Prostate gland (tissue), 2 donors: Measurements from ENCODE around the gene ZGPAT.

Experiments used
- CTCF ChIP-seq, 4 experiments: fragments of 200-600 bp in 2 of 4; fragments of 450-650 bp in 2 of 4; sonication (generic) in 2 of 4; IDR thresholded peaks; 1 replicate in 3 of 4; 2 replicates in 1 of 4; pipeline ENCODE4 v1.5.1; 2016 to 2019; ENCODE audit warnings: antibody characterized with exemption in 4 of 4, mild to moderate bottlenecking in 2 of 4, moderate library complexity in 2 of 4
- POLR2A ChIP-seq: fragments of 450-650 bp; IDR thresholded peaks from one replicate; pipeline ENCODE4 v1.6.1; 2016; ENCODE audit warnings: antibody characterized with exemption, mild to moderate bottlenecking
- POLR2AphosphoS5 ChIP-seq: sonication (generic); formaldehyde crosslinking; IDR thresholded peaks from one replicate; pipeline ENCODE4 v1.6.1; 2017; ENCODE audit warnings: antibody characterized with exemption

- TF ChIP-seq CTCF (IDR thresholded peaks at IDR 0.05) (no peak), POLR2A (no peak), POLR2AphosphoS5 (no peak)
Observed at GRCh38 chr20:63774306-63774705, 66.5 kb downstream of the ZGPAT start.
